ENCODE data around the gene MNS1.
"Not testable (repeated sequence)": the region's sequence is repeated elsewhere in the genome, so short reads cannot be mapped to it uniquely, and the experiment has no call there.

MNS1 gene

GRCh38 chr15:56445746-56446145, 19.2 kb downstream of the MNS1 start:
- DNase-seq, result no peak

- no peak for DNase-seq
These were observed 22.6 kb downstream of the MNS1 start for GRCh38 chr15:56442354-56442753.

GRCh38 chr15:56440214-56440770, 24.6 kb downstream of the MNS1 start:
- DNase-seq, result no peak

GRCh38 chr15:56432304-56432703, 32.6 kb downstream of the MNS1 start:
- no peak for DNase-seq

GRCh38 chr15:56428821-56429458, 36.0 kb downstream of the MNS1 start:
- DNase-seq, result peak; percentile 33

DNA sequence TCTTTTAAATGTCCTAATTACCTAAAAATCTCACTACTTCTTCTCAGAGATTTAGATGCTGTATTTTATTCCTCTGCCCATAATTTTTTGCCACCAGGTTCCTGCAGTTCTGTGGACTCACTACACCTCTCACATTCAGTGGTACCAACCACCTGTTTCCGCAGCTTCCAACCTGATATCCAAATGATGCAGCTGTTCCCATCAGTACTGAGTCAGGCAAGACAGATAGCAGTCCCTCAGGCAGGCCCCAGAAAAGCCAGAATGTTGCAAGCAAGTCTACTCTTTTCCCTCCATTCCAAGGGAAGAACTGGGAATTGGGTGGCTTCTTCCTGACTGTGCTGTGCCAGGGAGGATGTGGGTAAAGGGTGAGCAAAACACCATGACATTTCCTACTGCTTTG, 39.0 kb downstream of the MNS1 start:
- no peak for DNase-seq

GRCh38 chr15:56425276-56425675, 39.7 kb downstream of the MNS1 start:
- DNase-seq, result no peak

DNA sequence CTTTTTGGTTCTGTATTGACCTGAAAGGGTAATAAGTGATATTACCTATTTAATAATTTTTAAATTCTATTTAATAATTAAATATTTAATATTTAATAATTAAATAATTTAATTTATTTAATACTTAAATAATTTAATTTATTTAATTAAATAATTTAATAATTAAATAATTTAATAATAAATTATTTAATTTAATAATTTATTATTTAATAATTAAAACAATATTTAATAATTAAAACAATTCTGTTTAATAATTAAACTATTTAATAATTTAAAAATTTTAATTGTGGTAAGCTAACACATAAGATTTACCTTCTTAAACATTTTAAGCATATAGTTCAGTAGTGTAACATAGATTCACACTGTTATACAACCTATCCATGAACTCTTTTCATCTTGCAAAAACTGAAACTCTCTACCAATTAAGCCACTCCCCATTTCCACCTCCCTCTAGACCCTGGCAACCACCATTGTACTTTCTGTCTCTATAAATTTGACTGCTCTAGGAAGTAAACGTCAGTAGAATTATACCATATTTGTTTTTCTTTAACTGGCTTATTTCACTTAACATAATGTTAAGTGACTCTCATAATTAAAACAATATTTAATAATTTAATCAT, 51.7 kb downstream of the MNS1 start:
- DNase-seq, result not testable (repeated sequence)

- DNase-seq, result no peak
These were observed 53.7 kb downstream of the MNS1 start for GRCh38 chr15:56411122-56411749.

GRCh38 chr15:56410721-56411120, 54.2 kb downstream of the MNS1 start:
- no peak for DNase-seq

DNA sequence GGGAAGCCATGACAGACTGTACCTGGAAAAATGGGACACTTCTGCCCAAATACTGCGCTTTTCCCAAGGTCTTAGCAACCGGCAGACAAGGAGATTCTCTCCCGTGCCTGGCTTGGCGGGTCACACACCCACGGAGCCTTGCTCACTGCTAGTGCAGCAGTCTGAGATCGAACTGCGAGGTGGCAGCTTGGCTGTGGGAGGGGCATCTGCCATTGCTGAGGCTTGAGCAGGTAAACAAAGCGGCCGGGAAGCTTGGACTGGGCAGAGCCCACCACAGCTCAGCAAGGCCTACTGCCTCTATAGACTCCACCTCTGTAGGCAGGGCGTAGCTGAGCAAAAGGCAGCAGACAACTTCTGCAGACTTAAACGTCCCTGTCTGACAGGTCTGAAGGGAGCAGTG, 65.7 kb downstream of the MNS1 start:
- DNase-seq, result not testable (repeated sequence)

GRCh38 chr15:56397325-56397724, 67.6 kb downstream of the MNS1 start:
- not testable (repeated sequence) for DNase-seq

DNA sequence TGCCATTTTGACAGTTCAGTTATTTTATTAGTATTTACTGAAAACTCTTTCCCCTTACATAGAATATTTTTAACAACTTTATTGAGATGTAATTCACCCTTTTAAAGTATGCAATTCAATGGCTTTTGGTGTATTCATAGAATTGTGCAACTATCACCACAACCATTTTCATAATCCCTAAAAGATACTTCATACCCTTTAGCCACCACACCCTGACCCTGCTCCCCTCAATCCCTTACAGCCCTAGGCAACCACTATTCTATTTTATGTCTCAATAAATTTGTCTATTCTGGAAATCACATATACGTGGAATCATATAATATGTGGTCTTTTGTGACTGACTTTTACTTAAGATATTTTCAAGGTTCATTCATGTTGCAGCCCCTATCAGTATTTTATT, 70.0 kb downstream of the MNS1 start:
- DNase-seq, result no peak

DNA sequence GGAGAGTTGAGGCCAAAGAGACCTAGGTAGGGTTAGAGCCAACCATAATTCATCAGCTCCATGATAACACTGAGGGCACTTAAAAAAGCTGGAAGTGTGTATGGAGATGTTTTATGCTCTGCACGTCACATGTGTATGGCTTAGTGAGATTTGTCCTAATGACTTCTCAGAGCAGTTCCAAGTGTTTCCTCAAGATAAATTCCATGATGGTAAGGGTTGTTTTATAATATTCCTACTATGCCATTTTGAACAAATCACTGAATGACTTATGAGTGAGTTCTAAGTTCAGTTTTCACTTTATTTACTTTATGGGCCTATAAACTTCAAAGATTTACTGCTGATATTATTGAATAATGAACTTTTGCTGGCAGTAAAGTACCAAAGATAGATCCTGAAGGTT, 71.7 kb downstream of the MNS1 start:
- no peak for DNase-seq

DNA sequence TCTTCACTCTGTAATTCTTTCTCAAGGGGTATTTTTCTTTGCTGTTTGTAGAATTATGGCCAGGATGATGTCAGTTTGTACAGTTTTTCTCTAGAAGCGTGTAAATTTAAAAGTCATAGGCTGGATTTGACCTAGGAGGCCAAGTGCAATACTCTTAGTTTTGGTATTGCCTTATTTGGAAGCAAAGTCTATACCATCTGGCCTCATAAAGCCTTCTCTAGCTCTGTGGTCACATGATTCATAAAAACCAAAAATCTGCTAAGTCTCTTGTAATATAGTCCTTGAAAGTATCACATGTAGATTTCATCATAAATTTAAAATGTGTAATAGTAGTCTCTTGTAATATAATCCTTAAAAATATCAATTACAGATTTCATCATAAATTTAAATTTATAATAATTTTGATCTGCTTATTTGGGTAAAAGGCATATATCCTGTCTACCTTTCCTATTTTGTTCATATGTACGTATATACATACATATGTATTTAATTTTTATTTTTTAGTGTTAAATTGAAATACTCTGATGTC, 74.1 kb downstream of the MNS1 start:
- DNase-seq, result peak; percentile 31

- no peak for DNase-seq
These were observed 79.0 kb downstream of the MNS1 start for GRCh38 chr15:56385908-56386307.

- no peak for DNase-seq
These were observed 81.9 kb downstream of the MNS1 start for GRCh38 chr15:56383010-56383409.

Measured in fibroblast of skin of back (primary cell).